Myometrial cell (primary cell): ENCODE results near the gene ADIG. TPM values are rescaled to one million over a fixed set of nuclear protein-coding genes. Genes with fewer than 3 reads are reported as not detected.

ENCODE experiments used
- total RNA-seq: library from RNA; depleted of rRNA; stranded (reverse); fragments of >200 nt; gene quantifications from 2 replicates; pipeline ENCODE4 v1.2.3, GENCODE V29; 2015

Gene ADIG
- total RNA-seq, result not detected in 2 replicates

GRCh38 chr20:38581013-38581412 lies at the start of gene ADIG:
Gene ADIG, plus strand, starts transcription at chr20:38581197. Its CDS starts 54 bp downstream, at chr20:38581251.

GRCh38 chr20:38601216-38602184 lies 20.5 kb downstream of the ADIG start, which contains the start of gene ARHGAP40:
Gene ARHGAP40, plus strand, starts transcription at chr20:38601809.

Other genes with a start within 250 kb of the ADIG start
- not detected in 2 replicates for gene LBP, start 234.7 kb upstream of the ADIG start, total RNA-seq
- 3.2 and 15.2 TPM in 2 replicates for gene SNHG17, start 145.9 kb upstream of the ADIG start, total RNA-seq
- 19.3 and 21.6 TPM in 2 replicates for gene RALGAPB, start 108.4 kb upstream of the ADIG start, total RNA-seq
- gene ARHGAP40, start 20.6 kb downstream of the ADIG start, total RNA-seq, result under 0.01 and 1.2 TPM in 2 replicates
- not detected in 2 replicates for gene SLC32A1, start 143.3 kb downstream of the ADIG start, total RNA-seq
- 6.7 and 7.2 TPM in 2 replicates for gene ACTR5, start 167.3 kb downstream of the ADIG start, total RNA-seq
- gene PPP1R16B, start 224.5 kb downstream of the ADIG start, total RNA-seq, result not detected in 2 replicates